DOHH2 (cell line): ENCODE data around the gene SKA2.

Experiments used
- CTCF ChIP-seq: fragments of 200-600 bp; sonication (generic); IDR thresholded peaks from one replicate; pipeline ENCODE4 v1.5.1; 2014; ENCODE audit warnings: antibody characterized with exemption, mild to moderate bottlenecking, low read depth, low read length; ENCODE audit not compliant: poor library complexity, severe bottlenecking
- EZH2phosphoT487 ChIP-seq: fragments of 200-600 bp; sonication (generic); IDR thresholded peaks from 2 replicates; pipeline ENCODE4 v1.6.1; 2017; ENCODE audit warnings: borderline replicate concordance, mild to moderate bottlenecking, antibody characterized with exemption, low read length, moderate library complexity, mixed read lengths

- TF ChIP-seq CTCF (no peak), EZH2phosphoT487 (no peak)
Measured at GRCh38 chr17:59151591-59151990, 3.4 kb downstream of the SKA2 start.
